SK-MEL-5 (cell line): ENCODE measurements around the gene MBNL2. TPM values are rescaled to one million over a fixed set of nuclear protein-coding genes. Genes with fewer than 3 reads are reported as not detected.
A peak's percentile ranks its signal among the peaks of the same experiment; 100 is the strongest.
"Not testable (repeated sequence)": the region's sequence is repeated elsewhere in the genome, so short reads cannot be mapped to it uniquely, and the experiment has no call there.

Experiments used
- DNase-seq: peaks from one replicate; pipeline ENCODE4 v3.0.0-alpha.2; 2016; ENCODE audit warnings: low read depth, low spot score
- in situ Hi-C: cut with HindIII; loops from 2 replicates; pipeline ENCODE4 v1.10.0; 2016; ENCODE audit warnings: low sequenced_read_pairs, high pct_unique_total_duplicates, low pct_unique_long_range_greater_than_20kb
- total RNA-seq: library from RNA; depleted of rRNA; stranded (reverse); fragments of >200 nt; shearing (Covaris generic); gene quantifications from 2 replicates; pipeline ENCODE4 v1.2.3, GENCODE V29; 2014

Gene MBNL2
- total RNA-seq, 1 experiment from 2014 or later, result 17.9 TPM

DNA sequence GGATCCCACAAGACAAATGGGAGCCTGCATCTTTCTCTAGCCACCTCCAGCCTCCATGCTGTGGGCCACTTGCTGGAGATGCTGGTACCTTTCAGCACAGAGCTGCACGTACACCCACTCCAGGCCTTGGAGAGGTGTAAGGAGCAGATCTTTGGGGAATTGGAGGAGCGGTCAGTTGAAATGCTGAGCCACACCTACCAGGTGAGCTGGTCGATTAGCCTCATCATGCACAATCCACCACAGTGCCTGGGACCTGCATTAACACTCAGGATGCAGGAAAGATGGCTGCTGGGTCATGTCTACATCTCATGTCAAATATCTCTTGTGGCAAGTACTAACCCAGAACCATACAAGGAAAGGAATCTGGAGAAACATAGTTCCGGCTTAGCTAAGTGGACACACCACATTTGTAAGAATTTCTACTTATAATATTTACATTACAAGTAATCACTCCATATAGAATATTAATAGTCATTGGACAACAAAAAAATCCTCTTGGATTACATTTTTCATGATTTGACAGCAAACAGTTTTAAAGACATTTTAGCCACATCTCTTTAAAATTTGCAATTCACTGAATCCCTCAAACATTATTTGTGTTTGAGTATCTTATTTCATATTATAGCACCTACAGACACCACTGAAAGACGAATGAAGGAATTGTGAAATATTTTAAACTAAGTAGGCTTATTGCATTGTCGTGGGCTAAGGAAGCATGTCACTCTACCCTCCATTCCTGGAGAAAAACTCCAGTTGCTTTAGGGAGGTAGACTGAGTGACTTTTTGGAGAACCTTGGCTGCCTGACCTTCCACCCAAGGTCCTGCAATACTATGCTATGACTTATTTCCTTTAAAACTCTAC lies 21.8 kb upstream of the MBNL2 start:
- in situ Hi-C loops, result no loop called here
- no peak for DNase-seq

DNA sequence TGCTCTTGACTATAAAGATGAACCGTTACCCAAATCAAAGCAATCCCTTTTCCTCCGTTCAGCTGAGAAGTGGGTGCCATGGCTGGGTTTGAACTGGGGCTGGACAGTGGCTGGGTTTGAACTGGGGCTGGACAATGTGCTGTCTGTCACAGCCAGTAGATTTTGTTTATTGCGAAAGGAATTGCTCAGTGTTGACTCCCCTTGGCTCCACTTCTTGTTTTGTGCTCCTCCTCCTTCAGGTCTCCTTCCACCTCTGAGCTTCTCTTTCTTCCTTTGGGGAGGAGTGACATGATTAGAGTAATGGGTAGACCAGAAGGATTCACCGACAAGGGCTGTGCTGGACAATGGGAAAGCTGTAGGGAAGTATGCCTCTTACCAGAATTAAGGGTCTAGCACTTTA lies 19.4 kb upstream of the MBNL2 start:
- no peak for DNase-seq
- in situ Hi-C loops, result no loop called here

DNA sequence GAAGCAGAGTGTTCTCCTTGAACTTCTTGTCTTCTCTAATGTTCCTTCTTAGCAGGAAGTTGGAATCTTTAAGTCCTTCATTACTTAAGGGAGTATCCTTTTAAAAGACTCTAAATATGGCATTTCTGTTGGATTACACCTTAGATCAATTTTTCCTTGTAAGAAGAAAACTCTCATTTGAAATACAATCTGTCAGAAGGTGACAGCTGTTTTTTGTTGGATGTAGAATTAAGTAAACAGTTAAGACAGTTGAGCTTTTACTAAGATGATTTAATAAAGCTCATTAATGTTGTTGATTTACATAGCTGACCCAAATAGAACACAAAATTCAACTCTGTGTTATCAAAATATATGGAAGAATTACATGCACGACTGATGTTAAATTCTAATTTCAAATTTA lies 16.7 kb upstream of the MBNL2 start:
- in situ Hi-C loops, result no loop called here
- DNase-seq, result no peak

DNA sequence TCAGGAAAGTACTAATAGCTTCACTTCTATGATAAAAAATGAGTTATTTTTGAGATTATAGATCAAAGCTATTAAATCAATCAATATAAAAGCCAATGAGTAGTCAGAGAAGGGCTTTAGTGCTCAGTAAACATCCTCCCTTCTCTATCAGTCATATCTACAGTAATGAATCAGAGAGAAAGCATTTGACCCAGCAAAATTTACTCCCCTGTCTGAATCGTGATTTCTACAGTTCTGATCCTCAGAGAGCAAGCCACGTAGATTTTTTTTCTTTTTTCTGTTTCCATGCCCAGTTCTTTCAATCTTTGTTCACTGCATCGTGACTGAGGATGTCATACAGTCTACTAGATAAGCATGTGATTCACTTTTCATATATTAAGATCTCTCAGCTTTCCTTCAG lies 16.2 kb upstream of the MBNL2 start:
- peak; percentile 86 for DNase-seq
- in situ Hi-C loops, result no loop called here

- DNase-seq, in situ Hi-C loops: not testable (repeated sequence)
Measured at GRCh38 chr13:97207252-97207651, 14.9 kb upstream of the MBNL2 start.

GRCh38 chr13:97211300-97211699 lies 10.8 kb upstream of the MBNL2 start:
- DNase-seq, result no peak
- in situ Hi-C loops, result loop anchor here (10.0 kb wide), 1 partner anchor 96 kb away; no protein-coding TSS in a partner anchor

DNA sequence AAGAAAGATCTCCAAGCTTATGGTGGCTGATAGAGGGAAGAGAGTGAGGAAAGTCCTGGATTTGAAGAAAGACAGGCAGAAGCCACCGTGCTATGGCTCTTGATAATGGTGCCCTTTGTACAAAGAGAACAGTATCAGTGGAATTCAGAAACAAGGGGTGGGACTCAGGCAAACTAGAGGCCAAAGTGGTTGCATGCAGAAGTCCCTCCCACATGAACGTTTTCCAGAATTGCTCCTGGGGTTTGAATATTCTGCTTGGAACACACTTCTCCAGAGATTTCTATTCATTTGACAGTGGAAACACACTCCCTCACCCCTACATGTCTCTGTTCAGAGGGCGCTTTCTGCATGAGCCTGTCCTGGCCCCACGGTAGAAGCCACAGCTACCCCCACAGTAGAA lies 10.1 kb upstream of the MBNL2 start:
- peak; percentile 74 for DNase-seq
- in situ Hi-C loops, result loop anchor here (10.0 kb wide), 1 partner anchor 97 kb away; no protein-coding TSS in a partner anchor

GRCh38 chr13:97212601-97213040 lies 9.5 kb upstream of the MBNL2 start:
- in situ Hi-C loops, result loop anchor here (10.0 kb wide), 1 partner anchor 98 kb away; no protein-coding TSS in a partner anchor
- peak; percentile 77 for DNase-seq

DNA sequence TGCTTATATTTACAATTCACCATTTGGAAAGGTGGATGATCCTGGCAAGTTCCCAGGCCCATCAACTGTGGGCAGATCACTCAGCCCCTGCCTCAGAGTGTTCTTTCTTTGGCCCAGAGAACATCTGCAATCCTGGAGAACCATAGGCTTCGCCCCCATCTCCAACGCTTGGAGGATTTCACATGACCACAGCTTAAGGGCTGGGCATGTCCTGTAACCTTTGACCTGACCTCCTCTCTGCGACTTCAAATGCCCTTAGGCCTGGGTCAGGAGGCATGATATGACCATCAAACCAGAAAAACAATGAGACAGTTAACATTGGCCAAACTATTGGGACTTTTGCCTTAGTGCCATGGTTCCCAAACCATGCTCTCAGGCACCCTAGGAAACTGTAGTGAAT lies 7.2 kb upstream of the MBNL2 start:
- in situ Hi-C loops, result loop anchor here (10.0 kb wide), 1 partner anchor 100 kb away; no protein-coding TSS in a partner anchor
- no peak for DNase-seq

GRCh38 chr13:97215325-97215724 lies 6.8 kb upstream of the MBNL2 start:
- DNase-seq, result no peak
- in situ Hi-C loops, result loop anchor here (10.0 kb wide), 1 partner anchor 101 kb away; no protein-coding TSS in a partner anchor

DNA sequence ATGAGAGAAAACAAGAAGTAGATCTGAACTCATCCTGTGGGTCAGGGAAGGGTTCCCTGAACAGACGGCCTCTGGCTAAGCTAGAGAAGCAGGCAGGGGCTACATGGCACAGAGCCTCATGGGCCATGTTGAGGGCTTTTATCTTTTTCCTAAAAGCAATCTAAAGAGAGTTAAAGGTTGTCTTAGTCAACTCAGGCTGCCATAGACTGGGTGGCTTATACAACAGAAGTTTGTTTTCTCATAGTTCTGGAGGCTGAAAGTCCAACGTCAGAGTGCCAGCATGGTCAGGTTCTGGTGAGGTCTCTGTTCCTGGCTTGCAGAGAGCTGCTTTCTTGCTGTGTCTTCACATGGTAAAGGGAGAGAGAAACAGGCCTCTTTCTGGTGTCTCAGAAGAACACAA lies 2.9 kb upstream of the MBNL2 start:
- in situ Hi-C loops, result loop anchor here (10.0 kb wide), 1 partner anchor 104 kb away; no protein-coding TSS in a partner anchor
- DNase-seq, result no peak

GRCh38 chr13:97220151-97220900 lies 1.8 kb upstream of the MBNL2 start:
- in situ Hi-C loops, result no loop called here
- no peak for DNase-seq

DNA sequence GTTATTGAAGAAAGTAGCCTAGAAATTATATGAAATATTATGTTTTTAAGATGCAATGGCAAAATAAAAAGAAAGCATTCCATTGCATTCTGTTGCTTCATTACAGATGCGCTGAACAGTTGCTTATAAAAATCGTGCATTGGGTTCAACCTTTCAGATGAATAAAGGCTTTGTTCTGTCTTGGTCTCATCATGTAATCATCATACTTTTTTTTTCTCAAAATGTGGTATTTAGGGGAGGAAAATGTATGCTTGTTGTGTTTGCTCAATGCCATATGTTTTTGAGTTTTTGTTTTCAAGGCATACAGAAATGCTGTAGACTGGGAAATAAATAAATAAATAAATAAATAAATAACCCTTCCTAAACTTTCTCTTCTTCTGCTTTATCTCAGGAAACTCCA lies 1.1 kb upstream of the MBNL2 start:
- peak; percentile 43 for DNase-seq
- in situ Hi-C loops, result no loop called here

DNA sequence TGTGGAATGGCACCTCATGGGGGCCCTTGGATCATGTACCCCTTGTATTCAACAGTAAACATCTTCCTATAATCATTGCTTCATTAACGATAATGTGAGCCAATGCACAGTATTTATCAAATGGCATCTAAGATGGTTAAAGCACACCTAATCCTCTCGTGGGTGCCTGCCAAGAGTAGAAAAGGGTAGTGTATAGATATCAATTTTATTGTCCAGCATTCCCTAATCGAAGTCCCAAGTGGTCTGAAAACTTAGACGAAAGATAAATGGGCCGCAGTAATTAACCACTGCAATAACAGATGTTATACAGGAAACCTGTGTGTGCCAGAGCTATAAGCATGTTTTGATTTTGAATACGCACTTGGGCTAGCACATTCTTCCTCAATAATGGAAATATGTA lies 667 bp upstream of the MBNL2 start:
- in situ Hi-C loops, result no loop called here
- no peak for DNase-seq

DNA sequence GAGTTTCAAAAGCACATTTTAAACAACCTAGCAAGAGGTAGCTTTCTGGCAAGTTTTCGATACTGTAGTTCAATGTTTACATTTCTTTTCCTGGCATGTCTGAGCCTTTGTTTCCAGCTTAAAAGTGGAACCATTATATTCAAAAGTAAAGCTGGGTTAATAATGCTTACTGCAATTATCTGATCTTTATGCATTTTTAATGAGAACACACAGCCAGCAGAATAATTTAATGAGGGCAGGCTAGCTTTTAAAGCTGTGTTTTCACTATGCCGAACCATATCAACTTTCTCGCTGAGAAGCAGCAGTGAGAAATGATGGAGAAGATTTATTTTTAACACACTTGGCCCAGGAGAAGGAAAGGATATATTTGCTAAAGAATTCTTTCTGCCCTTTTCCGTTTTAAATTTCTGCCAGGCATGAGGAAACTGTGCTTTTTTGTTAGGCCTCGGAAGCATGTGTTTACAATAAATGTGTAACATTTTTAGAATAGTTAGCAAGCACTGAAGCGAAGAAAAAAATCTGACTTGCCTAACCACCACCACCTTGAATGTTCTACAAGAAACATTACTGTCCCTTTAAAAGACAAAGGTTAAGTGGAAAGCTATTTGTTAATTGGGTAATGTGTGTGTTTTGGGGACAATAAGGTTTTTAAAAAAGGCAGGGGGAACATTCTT lies 1.0 kb downstream of the MBNL2 start:
- in situ Hi-C loops, result no loop called here

GRCh38 chr13:97223711-97224541 lies 1.8 kb downstream of the MBNL2 start:
- in situ Hi-C loops, result no loop called here

More for the DNA sequence above, 1.0 kb downstream of the MBNL2 start:
- DNase-seq, result no peak

More at GRCh38 chr13:97223711-97224541, 1.8 kb downstream of the MBNL2 start:
- peak; percentile 45 for DNase-seq
